Endodermal cell (in vitro differentiated cells): ENCODE results near the gene DNM3. TPM values are rescaled to one million over a fixed set of nuclear protein-coding genes. Genes with fewer than 3 reads are reported as not detected.

Source experiments
- DNase-seq: peaks from one replicate; pipeline ENCODE4 v3.0.0-alpha.2; 2017
- H3K27ac ChIP-seq: 2 replicates; pipeline ENCODE4 v1.5.1; 2013; ENCODE audit warnings: mild to moderate bottlenecking, low read depth, low read length, moderate library complexity
- H3K27me3 ChIP-seq: 2 replicates; pipeline ENCODE4 v1.6.1; 2013; ENCODE audit warnings: mild to moderate bottlenecking, low read length, moderate library complexity; ENCODE audit not compliant: insufficient read depth, control insufficient read depth, poor library complexity, severe bottlenecking
- H3K36me3 ChIP-seq: 2 replicates; pipeline ENCODE4 v1.7.0; 2013; ENCODE audit warnings: mild to moderate bottlenecking, low read length, moderate library complexity; ENCODE audit not compliant: control insufficient read depth, insufficient read depth
- H3K4me1 ChIP-seq: one replicate; pipeline ENCODE4 v1.7.0; 2013; ENCODE audit warnings: low read length; ENCODE audit not compliant: control insufficient read depth, insufficient read depth
- H3K4me3 ChIP-seq: 2 replicates; pipeline ENCODE4 v1.5.1; 2013; ENCODE audit warnings: mild to moderate bottlenecking, low read length, moderate library complexity
- H3K9ac ChIP-seq: 2 replicates; pipeline ENCODE4 v1.6.1; 2013; ENCODE audit warnings: mild to moderate bottlenecking, low read length, moderate library complexity; ENCODE audit not compliant: poor library complexity, severe bottlenecking; ENCODE audit errors: extremely low read depth
- H3K9me3 ChIP-seq: 2 replicates; pipeline ENCODE4 v1.6.1; 2013; ENCODE audit warnings: mild to moderate bottlenecking, low read length, moderate library complexity; ENCODE audit not compliant: control insufficient read depth
- H3K27ac Mint-ChIP-seq: 2 replicates; pipeline ENCODE4 v1.8.0; 2020; ENCODE audit warnings: mixed read lengths
- H3K27me3 Mint-ChIP-seq: 2 replicates; pipeline ENCODE4 v1.8.0; 2021; ENCODE audit warnings: mild to moderate bottlenecking, mixed read lengths; ENCODE audit not compliant: insufficient read depth
- H3K36me3 Mint-ChIP-seq: 2 replicates; pipeline ENCODE4 v1.8.0; 2020; ENCODE audit warnings: low read depth, mixed read lengths
- H3K4me1 Mint-ChIP-seq: 2 replicates; pipeline ENCODE4 v1.8.0; 2020; ENCODE audit warnings: mixed read lengths
- H3K4me3 Mint-ChIP-seq: 2 replicates; pipeline ENCODE4 v1.8.0; 2020; ENCODE audit warnings: mild to moderate bottlenecking, moderate library complexity, mixed read lengths
- H3K9me3 Mint-ChIP-seq: 2 replicates; pipeline ENCODE4 v1.8.0; 2020; ENCODE audit warnings: mild to moderate bottlenecking, mixed read lengths
- WGBS, 2 experiments: methylation state at CpG; one replicate each; pipeline versions ENCODE4 v1.1.5 to v1.1.7; 2013; ENCODE audit warnings: missing lambda C conversion rate in 2 of 2, mixed read lengths in 1 of 2; ENCODE audit not compliant: insufficient coverage in 1 of 2, insufficient read length in 1 of 2; 5-methylcytosine and 5-hydroxymethylcytosine counted together
- total RNA-seq, 2 donors: library from RNA; stranded (reverse); fragmentation: NEBNext Ultra II Directional in 1 of 2; extraction: Animal tissue kit (Norgen Biotek cat#: 25700) in 1 of 2; gene quantifications; 2 replicates in 1 of 2; 3 replicates in 1 of 2; pipeline ENCODE4 v1.2.1, GENCODE V29; 2021
- TF ChIP-seq, protein P1 (sequence below): fragments of 200-600 bp; sonication (generic); conservative IDR thresholded peaks from 2 replicates; pipeline ENCODE4 v1.5.0; 2021; ENCODE audit warnings: antibody characterized with exemption, mild to moderate bottlenecking

The DNM3 gene
- total RNA-seq, 2 donors from 2014 or later, result 0.53 to 1.8 TPM

DNA sequence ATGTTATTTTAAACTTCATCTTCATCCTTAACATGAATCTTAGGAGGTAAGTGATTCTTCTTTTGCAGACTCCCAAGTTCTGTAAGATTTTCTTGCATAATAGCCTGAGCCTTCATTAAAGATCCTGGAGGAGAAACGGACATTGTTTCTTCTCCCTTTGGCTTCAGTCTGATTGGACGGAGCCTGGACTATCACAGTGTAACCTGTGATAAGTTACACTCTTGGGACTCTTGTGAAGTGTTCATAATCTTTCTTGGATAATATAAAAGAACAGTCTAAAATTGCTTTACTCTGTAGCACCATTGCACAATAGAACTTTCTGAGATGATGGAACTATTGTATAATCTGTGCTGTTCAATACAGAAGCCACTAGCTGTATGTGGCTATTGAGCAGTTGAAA is 244.8 kb downstream of the DNM3 start:
- H3K9me3 Mint-ChIP-seq, result no peaks in the 10 kb centered on the region
- H3K27ac Mint-ChIP-seq, result no peak overlapping the region
- TF ChIP-seq, protein P1, sequence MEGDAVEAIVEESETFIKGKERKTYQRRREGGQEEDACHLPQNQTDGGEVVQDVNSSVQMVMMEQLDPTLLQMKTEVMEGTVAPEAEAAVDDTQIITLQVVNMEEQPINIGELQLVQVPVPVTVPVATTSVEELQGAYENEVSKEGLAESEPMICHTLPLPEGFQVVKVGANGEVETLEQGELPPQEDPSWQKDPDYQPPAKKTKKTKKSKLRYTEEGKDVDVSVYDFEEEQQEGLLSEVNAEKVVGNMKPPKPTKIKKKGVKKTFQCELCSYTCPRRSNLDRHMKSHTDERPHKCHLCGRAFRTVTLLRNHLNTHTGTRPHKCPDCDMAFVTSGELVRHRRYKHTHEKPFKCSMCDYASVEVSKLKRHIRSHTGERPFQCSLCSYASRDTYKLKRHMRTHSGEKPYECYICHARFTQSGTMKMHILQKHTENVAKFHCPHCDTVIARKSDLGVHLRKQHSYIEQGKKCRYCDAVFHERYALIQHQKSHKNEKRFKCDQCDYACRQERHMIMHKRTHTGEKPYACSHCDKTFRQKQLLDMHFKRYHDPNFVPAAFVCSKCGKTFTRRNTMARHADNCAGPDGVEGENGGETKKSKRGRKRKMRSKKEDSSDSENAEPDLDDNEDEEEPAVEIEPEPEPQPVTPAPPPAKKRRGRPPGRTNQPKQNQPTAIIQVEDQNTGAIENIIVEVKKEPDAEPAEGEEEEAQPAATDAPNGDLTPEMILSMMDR, result no peak
- H3K36me3 ChIP-seq, result no peaks in the 10 kb centered on the region
- no peak for DNase-seq
- H3K27ac ChIP-seq, result no peak overlapping the region
- 95% methylated on average over 2 of the region's 2 CpGs; no CpG with 5 or more reads in 1 of the 2 experiments for WGBS, 2 experiments
- H3K36me3 Mint-ChIP-seq, result no peaks in the 10 kb centered on the region
- H3K27me3 Mint-ChIP-seq, result no peaks in the 10 kb centered on the region
- H3K4me3 Mint-ChIP-seq, result no peak overlapping the region
- no peaks in the 10 kb centered on the region for H3K27me3 ChIP-seq
- H3K4me3 ChIP-seq, result no peak overlapping the region
- H3K9ac ChIP-seq, result no peak overlapping the region
- no peaks in the 10 kb centered on the region for H3K4me1 ChIP-seq
- no peaks in the 10 kb centered on the region for H3K9me3 ChIP-seq
- no peaks in the 10 kb centered on the region for H3K4me1 Mint-ChIP-seq

DNA sequence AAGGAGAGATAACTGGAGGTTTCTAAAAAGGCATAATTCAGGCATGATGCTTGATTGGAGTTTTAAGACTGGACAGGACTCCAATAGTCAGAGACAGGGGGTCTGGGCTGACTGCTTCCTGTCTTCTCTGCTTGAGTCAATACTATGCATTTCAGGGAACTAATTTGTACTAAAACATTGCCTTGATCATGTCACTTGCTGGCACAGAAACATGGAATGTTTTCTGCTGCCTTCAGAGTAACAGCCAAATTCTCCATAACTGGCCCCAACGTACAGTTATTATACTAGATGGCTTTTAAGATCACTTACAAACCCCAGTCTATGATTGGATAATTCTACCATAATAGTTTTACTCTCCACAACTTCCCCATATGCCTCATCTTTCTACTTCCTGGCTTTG is 247.0 kb downstream of the DNM3 start:
- H3K27ac Mint-ChIP-seq, result no peak overlapping the region
- H3K9ac ChIP-seq, result no peak overlapping the region
- H3K27me3 ChIP-seq, result no peaks in the 10 kb centered on the region
- no peak overlapping the region for H3K4me3 ChIP-seq
- H3K4me1 Mint-ChIP-seq, result peaks cover 4% of the 10 kb centered on the region
- TF ChIP-seq, protein P1, result no peak
- H3K9me3 ChIP-seq, result no peaks in the 10 kb centered on the region
- DNase-seq, result no peak
- WGBS, 2 experiments, result 75 to 100% methylated on average over 1 of the region's 1 CpG
- no peak overlapping the region for H3K27ac ChIP-seq
- no peaks in the 10 kb centered on the region for H3K27me3 Mint-ChIP-seq
- no peaks in the 10 kb centered on the region for H3K36me3 Mint-ChIP-seq
- no peak overlapping the region for H3K4me3 Mint-ChIP-seq
- no peaks in the 10 kb centered on the region for H3K9me3 Mint-ChIP-seq
- H3K36me3 ChIP-seq, result no peaks in the 10 kb centered on the region
- no peaks in the 10 kb centered on the region for H3K4me1 ChIP-seq

DNA sequence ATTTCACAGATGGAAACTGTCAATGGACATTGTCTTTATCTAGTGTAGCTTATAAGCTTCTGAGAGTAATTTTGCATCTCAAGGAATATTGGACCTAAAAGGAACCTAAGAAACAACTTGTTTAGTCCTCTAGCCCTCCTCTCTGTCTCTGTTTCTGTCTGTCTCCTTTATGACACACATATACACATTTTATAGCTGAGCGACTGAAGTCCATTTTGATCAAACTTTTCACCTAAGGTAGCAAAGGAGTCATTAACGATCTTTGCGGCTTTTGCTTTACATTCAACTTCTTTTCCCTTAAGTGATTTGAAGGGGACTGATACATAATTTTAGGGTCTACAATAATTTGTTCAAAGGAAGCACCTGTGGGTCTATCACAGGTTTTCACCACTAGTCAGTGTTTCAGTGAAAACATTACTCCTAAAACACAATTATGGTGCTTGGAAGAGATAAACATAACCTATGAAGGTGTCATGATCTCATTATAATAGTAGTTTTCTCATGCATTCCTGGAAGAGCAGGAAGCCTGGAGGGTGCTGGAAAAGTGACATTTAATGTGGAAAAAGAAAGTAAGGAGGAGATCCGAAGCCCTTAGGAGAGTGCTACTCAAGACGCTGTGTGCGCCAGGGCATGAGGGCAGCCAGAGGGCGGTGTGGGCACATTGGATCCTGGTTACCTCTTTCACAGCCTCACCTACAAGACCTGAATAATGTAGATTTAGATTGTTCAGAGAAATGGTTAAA is 248.6 kb downstream of the DNM3 start:
- H3K36me3 ChIP-seq, result no peaks in the 10 kb centered on the region
- Mint-ChIP-seq H3K27ac (no peak overlapping the region), H3K4me1 (peaks cover 4% of the 10 kb centered on the region), H3K36me3 (no peaks in the 10 kb centered on the region), H3K27me3 (no peaks in the 10 kb centered on the region), H3K4me3 (no peak overlapping the region), H3K9me3 (no peaks in the 10 kb centered on the region)
- no peak overlapping the region for H3K9ac ChIP-seq
- H3K27me3 ChIP-seq, result no peaks in the 10 kb centered on the region
- H3K4me1 ChIP-seq, result no peaks in the 10 kb centered on the region
- no peaks in the 10 kb centered on the region for H3K9me3 ChIP-seq
- TF ChIP-seq, protein P1, result peak; percentile 89
- 67 to 87% methylated on average over 3 to 7 of the region's 7 CpGs for WGBS, 2 experiments
- no peak overlapping the region for H3K4me3 ChIP-seq
- DNase-seq, result peak; percentile 86
- H3K27ac ChIP-seq, result no peak overlapping the region
